ENCODE results near the gene GALNT10. TPM values are rescaled to one million over a fixed set of nuclear protein-coding genes. Genes with fewer than 3 reads are reported as not detected.

GALNT10 gene
- polyA plus RNA-seq, 1 donor (not counting 4 experiments of a cell fraction or from before 2014, with no cell fraction given): 17.9 TPM

DNA sequence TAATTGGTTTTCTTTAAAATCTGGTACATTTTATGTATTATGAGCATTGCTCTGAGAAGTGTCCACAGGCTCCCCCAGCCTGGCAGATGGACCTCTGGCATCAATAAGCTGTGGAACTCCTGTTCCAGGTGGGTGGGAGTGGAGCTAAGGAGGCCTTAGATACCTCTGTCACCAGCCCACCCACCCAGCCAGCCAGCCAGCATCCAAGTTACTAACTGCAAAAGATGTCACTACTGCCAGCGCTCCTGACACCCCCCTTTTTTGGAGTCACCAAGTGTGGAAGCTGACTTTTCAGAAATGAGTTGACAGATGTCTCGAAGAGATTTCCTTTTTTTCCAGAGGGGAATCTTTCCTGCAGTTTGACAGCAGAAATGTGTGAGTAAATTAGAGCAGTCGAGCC, 111.2 kb downstream of the GALNT10 start:
- no peaks in the 10 kb centered on the region for H3K9me1 ChIP-seq (ENCODE audit: control insufficient read depth, extremely low read depth, insufficient read depth, low read length)
- no peak for FAIRE-seq

DNA sequence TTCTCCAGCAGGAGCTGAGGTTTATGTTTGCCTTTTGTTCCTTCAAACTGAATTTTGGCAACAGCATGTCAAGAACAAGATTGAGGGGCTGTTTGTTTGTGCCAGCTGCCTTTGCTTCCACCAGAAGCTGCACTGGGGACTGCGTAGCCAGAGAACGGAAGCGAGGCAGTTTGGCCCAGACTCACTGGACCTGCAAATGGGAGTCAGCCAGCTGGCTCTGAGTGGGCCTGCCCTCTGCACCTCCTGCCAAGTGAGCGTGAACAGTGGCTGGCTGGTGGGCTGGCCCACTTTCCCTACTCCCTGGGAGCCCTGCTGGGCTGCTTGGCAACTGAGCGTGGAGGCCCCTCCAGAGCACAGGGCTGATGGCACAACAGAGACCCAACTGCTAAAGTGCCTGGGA, 111.6 kb downstream of the GALNT10 start:
- Histone ChIP-seq H3K36me3 (ENCODE audit: control insufficient read depth in 2 of 2, extremely low read depth in 1 of 2, insufficient read depth in 2 of 2, low read length in 2 of 2) (no peaks in the 10 kb centered on the region), H3K4me1 (ENCODE audit: control insufficient read depth, extremely low read depth, insufficient read depth, low read length) (no peaks in the 10 kb centered on the region), H3K9me3 (ENCODE audit: control insufficient read depth, low read depth, low read length) (no peaks in the 10 kb centered on the region), H2AFZ (ENCODE audit: control insufficient read depth, low read length) (no peak overlapping the region), H3K4me3 (ENCODE audit: control insufficient read depth in 2 of 3, extremely low read depth in 1 of 3, insufficient read depth in 2 of 3, low read depth in 1 of 3, low read length in 3 of 3) (no peak overlapping the region), H3K79me2 (ENCODE audit: control insufficient read depth, insufficient read depth, low read length) (no peaks in the 10 kb centered on the region), H3K27me3 (ENCODE audit: control insufficient read depth, extremely low read depth, insufficient read depth, low read length) (no peaks in the 10 kb centered on the region), H3K9me1 (ENCODE audit: control insufficient read depth, extremely low read depth, insufficient read depth, low read length) (no peaks in the 10 kb centered on the region), H4K20me1 (ENCODE audit: control insufficient read depth, extremely low read depth, insufficient read depth, low read length) (no peaks in the 10 kb centered on the region), H3K4me2 (ENCODE audit: control insufficient read depth, extremely low read depth, insufficient read depth, low read depth, low read length) (no peak overlapping the region), H3K27ac (ENCODE audit: control insufficient read depth, insufficient read depth, low read length) (no peak overlapping the region), H3K9ac (ENCODE audit: control insufficient read depth, extremely low read depth, insufficient read depth, low read length) (no peak overlapping the region)
- no peak for TF ChIP-seq EZH2 (IDR thresholded peaks at IDR 0.05; ENCODE audit: low read length)
- TF ChIP-seq, protein P1, sequence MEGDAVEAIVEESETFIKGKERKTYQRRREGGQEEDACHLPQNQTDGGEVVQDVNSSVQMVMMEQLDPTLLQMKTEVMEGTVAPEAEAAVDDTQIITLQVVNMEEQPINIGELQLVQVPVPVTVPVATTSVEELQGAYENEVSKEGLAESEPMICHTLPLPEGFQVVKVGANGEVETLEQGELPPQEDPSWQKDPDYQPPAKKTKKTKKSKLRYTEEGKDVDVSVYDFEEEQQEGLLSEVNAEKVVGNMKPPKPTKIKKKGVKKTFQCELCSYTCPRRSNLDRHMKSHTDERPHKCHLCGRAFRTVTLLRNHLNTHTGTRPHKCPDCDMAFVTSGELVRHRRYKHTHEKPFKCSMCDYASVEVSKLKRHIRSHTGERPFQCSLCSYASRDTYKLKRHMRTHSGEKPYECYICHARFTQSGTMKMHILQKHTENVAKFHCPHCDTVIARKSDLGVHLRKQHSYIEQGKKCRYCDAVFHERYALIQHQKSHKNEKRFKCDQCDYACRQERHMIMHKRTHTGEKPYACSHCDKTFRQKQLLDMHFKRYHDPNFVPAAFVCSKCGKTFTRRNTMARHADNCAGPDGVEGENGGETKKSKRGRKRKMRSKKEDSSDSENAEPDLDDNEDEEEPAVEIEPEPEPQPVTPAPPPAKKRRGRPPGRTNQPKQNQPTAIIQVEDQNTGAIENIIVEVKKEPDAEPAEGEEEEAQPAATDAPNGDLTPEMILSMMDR (optimal IDR thresholded peaks at IDR 0.05 in 1 of 3, IDR thresholded peaks at IDR 0.05 in 1 of 3, conservative IDR thresholded peaks at IDR 0.05 in 1 of 3; ENCODE audit: extremely low read depth in 1 of 3, insufficient read depth in 2 of 3, low read length in 3 of 3): no peak
- FAIRE-seq: no peak
- dilution Hi-C loops (cut with MboI; ENCODE audit: extremely low pct_ligation_motif_present, low sequenced_read_pairs): no loop called here
- DNase-seq (ENCODE audit: low read depth, low spot score): no peak

More for the DNA sequence above, 111.2 kb downstream of the GALNT10 start:
- Histone ChIP-seq H2AFZ (ENCODE audit: control insufficient read depth, low read length) (no peak overlapping the region), H3K9ac (ENCODE audit: control insufficient read depth, extremely low read depth, insufficient read depth, low read length) (no peak overlapping the region), H3K36me3 (ENCODE audit: control insufficient read depth in 2 of 2, extremely low read depth in 1 of 2, insufficient read depth in 2 of 2, low read length in 2 of 2) (no peaks in the 10 kb centered on the region), H3K79me2 (ENCODE audit: control insufficient read depth, insufficient read depth, low read length) (no peaks in the 10 kb centered on the region), H4K20me1 (ENCODE audit: control insufficient read depth, extremely low read depth, insufficient read depth, low read length) (no peaks in the 10 kb centered on the region), H3K27me3 (ENCODE audit: control insufficient read depth, extremely low read depth, insufficient read depth, low read length) (no peaks in the 10 kb centered on the region), H3K4me3 (ENCODE audit: control insufficient read depth in 2 of 3, extremely low read depth in 1 of 3, insufficient read depth in 2 of 3, low read depth in 1 of 3, low read length in 3 of 3) (no peak overlapping the region), H3K9me3 (ENCODE audit: control insufficient read depth, low read depth, low read length) (no peaks in the 10 kb centered on the region), H3K4me2 (ENCODE audit: control insufficient read depth, extremely low read depth, insufficient read depth, low read depth, low read length) (no peak overlapping the region), H3K4me1 (ENCODE audit: control insufficient read depth, extremely low read depth, insufficient read depth, low read length) (no peaks in the 10 kb centered on the region), H3K27ac (ENCODE audit: control insufficient read depth, insufficient read depth, low read length) (no peak overlapping the region)
- TF ChIP-seq, protein P1 (optimal IDR thresholded peaks at IDR 0.05 in 1 of 3, IDR thresholded peaks at IDR 0.05 in 1 of 3, conservative IDR thresholded peaks at IDR 0.05 in 1 of 3; ENCODE audit: extremely low read depth in 1 of 3, insufficient read depth in 2 of 3, low read length in 3 of 3): no peak
- no peak for TF ChIP-seq EZH2 (IDR thresholded peaks at IDR 0.05; ENCODE audit: low read length)
- no peak for DNase-seq (ENCODE audit: low read depth, low spot score)
- dilution Hi-C loops (cut with MboI; ENCODE audit: extremely low pct_ligation_motif_present, low sequenced_read_pairs): no loop called here

Measured in keratinocyte (primary cell).